Measurements from ENCODE around the gene GPRIN3. TPM values are rescaled to one million over a fixed set of nuclear protein-coding genes. Genes with fewer than 3 reads are reported as not detected.

Gene GPRIN3
- total RNA-seq, 1 donor = under 0.01 TPM

DNA sequence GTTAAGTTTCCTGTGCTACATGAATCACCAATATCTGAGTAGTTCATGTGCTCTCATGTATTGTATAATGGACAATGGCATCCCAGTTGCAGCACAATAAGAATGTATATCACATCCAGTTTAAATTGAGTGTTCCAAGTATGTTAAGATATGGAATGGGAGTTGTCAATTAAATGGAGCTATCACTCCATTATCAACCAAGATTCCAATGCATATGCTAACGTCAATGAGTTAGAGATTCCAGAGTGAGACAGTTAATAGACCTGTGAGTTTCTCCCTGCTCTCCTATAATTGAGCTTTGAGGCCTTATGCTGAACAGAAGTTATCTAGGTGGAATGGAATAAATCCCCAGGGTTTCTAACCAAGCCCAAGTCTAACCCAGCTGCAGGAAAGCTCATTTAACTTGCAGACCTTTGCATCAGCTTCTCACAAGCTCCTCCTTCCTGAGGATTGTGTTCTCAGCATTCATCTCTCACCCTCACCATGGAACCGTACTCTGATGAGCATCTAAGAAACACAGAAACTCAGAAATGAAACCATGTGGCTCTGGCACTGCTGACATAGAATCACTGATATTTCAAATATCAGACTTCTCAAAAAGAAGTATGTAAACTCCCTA, 111.4 kb downstream of the GPRIN3 start:
- Histone ChIP-seq H2AFZ (ENCODE audit: low read length) (no peak overlapping the region), H3K9me3 (ENCODE audit: low read depth, low read length) (no peaks in the 10 kb centered on the region), H3K4me2 (ENCODE audit: insufficient read depth, low read length) (no peak overlapping the region), H3K27me3 (ENCODE audit: insufficient read depth, low read length) (no peaks in the 10 kb centered on the region), H3K4me3 (ENCODE audit: insufficient read depth, low read length) (no peak overlapping the region), H3K27ac (ENCODE audit: low read depth, low read length) (no peak overlapping the region), H3K4me1 (ENCODE audit: insufficient read depth, low read length) (no peaks in the 10 kb centered on the region), H3K36me3 (ENCODE audit: insufficient read depth, low read length) (no peaks in the 10 kb centered on the region), H4K20me1 (ENCODE audit: insufficient read depth, low read length) (no peaks in the 10 kb centered on the region), H3K79me2 (ENCODE audit: insufficient read depth, low read length) (no peaks in the 10 kb centered on the region)
- no peak for DNase-seq (ENCODE audit: insufficient read length, low spot score, missing footprints)
- TF ChIP-seq, protein P1, sequence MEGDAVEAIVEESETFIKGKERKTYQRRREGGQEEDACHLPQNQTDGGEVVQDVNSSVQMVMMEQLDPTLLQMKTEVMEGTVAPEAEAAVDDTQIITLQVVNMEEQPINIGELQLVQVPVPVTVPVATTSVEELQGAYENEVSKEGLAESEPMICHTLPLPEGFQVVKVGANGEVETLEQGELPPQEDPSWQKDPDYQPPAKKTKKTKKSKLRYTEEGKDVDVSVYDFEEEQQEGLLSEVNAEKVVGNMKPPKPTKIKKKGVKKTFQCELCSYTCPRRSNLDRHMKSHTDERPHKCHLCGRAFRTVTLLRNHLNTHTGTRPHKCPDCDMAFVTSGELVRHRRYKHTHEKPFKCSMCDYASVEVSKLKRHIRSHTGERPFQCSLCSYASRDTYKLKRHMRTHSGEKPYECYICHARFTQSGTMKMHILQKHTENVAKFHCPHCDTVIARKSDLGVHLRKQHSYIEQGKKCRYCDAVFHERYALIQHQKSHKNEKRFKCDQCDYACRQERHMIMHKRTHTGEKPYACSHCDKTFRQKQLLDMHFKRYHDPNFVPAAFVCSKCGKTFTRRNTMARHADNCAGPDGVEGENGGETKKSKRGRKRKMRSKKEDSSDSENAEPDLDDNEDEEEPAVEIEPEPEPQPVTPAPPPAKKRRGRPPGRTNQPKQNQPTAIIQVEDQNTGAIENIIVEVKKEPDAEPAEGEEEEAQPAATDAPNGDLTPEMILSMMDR (IDR thresholded peaks at IDR 0.05; ENCODE audit: extremely low read depth, low read depth, low read length) = no peak

DNA sequence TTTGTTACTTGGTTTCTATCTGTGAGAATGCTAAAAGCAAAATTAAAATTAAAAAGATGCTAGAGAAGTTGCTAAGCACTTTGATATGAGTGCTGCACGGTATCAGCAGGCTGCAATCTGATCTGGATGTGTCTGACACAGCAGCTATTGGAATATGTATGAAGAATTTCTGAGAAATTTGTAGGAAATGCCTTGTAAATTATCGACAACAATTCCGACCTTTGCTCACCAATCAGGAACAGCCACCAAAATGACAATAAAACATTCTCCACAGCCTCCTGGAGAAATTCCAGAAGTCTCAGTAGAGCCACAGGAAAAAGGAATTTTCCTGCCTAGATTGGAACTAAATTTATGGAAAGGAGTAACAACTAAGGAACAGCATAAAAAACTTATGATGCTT, 113.8 kb downstream of the GPRIN3 start:
- no peak overlapping the region for H3K27ac ChIP-seq (ENCODE audit: low read depth, low read length)
- H3K36me3 ChIP-seq (ENCODE audit: insufficient read depth, low read length) = no peaks in the 10 kb centered on the region

More for the DNA sequence above, 113.8 kb downstream of the GPRIN3 start:
- Histone ChIP-seq H3K27me3 (ENCODE audit: insufficient read depth, low read length) (no peaks in the 10 kb centered on the region), H2AFZ (ENCODE audit: low read length) (no peak overlapping the region), H3K4me2 (ENCODE audit: insufficient read depth, low read length) (no peak overlapping the region), H3K4me3 (ENCODE audit: insufficient read depth, low read length) (no peak overlapping the region), H3K9me3 (ENCODE audit: low read depth, low read length) (no peaks in the 10 kb centered on the region), H4K20me1 (ENCODE audit: insufficient read depth, low read length) (no peaks in the 10 kb centered on the region), H3K79me2 (ENCODE audit: insufficient read depth, low read length) (no peaks in the 10 kb centered on the region), H3K4me1 (ENCODE audit: insufficient read depth, low read length) (no peaks in the 10 kb centered on the region)
- no peak for DNase-seq (ENCODE audit: insufficient read length, low spot score, missing footprints)
- TF ChIP-seq, protein P1 (IDR thresholded peaks at IDR 0.05; ENCODE audit: extremely low read depth, low read depth, low read length) = no peak

Other genes with a start within 250 kb of the GPRIN3 start
- 18.1 and 18.6 TPM in 2 replicates for gene TIGD2, start 196.3 kb downstream of the GPRIN3 start, total RNA-seq

Data from osteoblast (primary cell).